Spleen (tissue), 11 donors: ENCODE results near the gene GOLGA7B. TPM values are rescaled to one million over a fixed set of nuclear protein-coding genes. Genes with fewer than 3 reads are reported as not detected.

Experiments
- DNase-seq: peaks from one replicate; pipeline ENCODE4 v3.0.0-alpha.2; 2020
- H3K27ac ChIP-seq, 8 donors: fragments of 200-600 bp; sonication (generic) in 7 of 8; 1 replicate in 4 of 8; 2 replicates in 4 of 8; pipeline versions ENCODE4 v1.5.0 to v1.8.0; 2016 to 2021; ENCODE audit warnings: inconsistent platforms in 4 of 8, mild to moderate bottlenecking in 4 of 8, moderate library complexity in 1 of 8
- H3K27me3 ChIP-seq, 7 donors: fragments of 200-600 bp; sonication (generic) in 6 of 7; replicated peaks in 1 of 7; 1 replicate in 4 of 7; 2 replicates in 3 of 7; pipeline versions ENCODE4 v1.5.0 to v1.8.0; 2016 to 2021; ENCODE audit warnings: inconsistent platforms in 3 of 7, mild to moderate bottlenecking in 1 of 7
- H3K36me3 ChIP-seq, 6 donors: fragments of 200-600 bp; sonication (generic) in 5 of 6; 1 replicate in 4 of 6; 2 replicates in 2 of 6; pipeline versions ENCODE4 v1.5.0 to v1.8.0; 2016 to 2021; ENCODE audit warnings: inconsistent platforms in 2 of 6
- H3K4me1 ChIP-seq, 6 donors: fragments of 200-600 bp; sonication (generic) in 5 of 6; 1 replicate in 3 of 6; 2 replicates in 3 of 6; pipeline versions ENCODE4 v1.5.0 to v1.8.0; 2016 to 2021; ENCODE audit warnings: inconsistent platforms in 3 of 6
- H3K4me3 ChIP-seq, 8 donors: fragments of 200-600 bp; sonication (generic) in 7 of 8; 1 replicate in 4 of 8; 2 replicates in 4 of 8; pipeline versions ENCODE4 v1.5.0 to v1.8.0; 2016 to 2021; ENCODE audit warnings: inconsistent platforms in 4 of 8, mild to moderate bottlenecking in 4 of 8, moderate library complexity in 2 of 8
- H3K9me3 ChIP-seq, 8 donors: fragments of 200-600 bp; sonication (generic) in 7 of 8; 1 replicate in 4 of 8; 2 replicates in 4 of 8; pipeline versions ENCODE4 v1.5.0 to v1.8.0; 2016 to 2021; ENCODE audit warnings: inconsistent platforms in 4 of 8
- CTCF ChIP-seq, 11 experiments: fragments of 200-600 bp in 7 of 11; fragments of 450-650 bp in 4 of 11; sonication (generic) in 4 of 11; IDR thresholded peaks in 8 of 11; conservative IDR thresholded peaks in 3 of 11; 1 replicate in 7 of 11; 2 replicates in 4 of 11; pipeline versions ENCODE4 v1.4.0 to v1.8.0; 2016 to 2021; ENCODE audit warnings: antibody characterized with exemption in 11 of 11, inconsistent platforms in 4 of 11, mild to moderate bottlenecking in 1 of 11
- POLR2A ChIP-seq, 3 donors: fragments of 450-650 bp; IDR thresholded peaks; one replicate each; pipeline ENCODE4 v1.5.1; 2017; ENCODE audit warnings: antibody characterized with exemption in 3 of 3, mild to moderate bottlenecking in 1 of 3
- POLR2AphosphoS5 ChIP-seq, 3 donors: sonication (generic); formaldehyde crosslinking; IDR thresholded peaks; one replicate each; pipeline ENCODE4 v1.5.1; 2017; ENCODE audit warnings: antibody characterized with exemption in 3 of 3
- WGBS, 5 donors: extraction: QIAGEN DNeasy Blood & Tissue Kit in 3 of 5; methylation state at CpG; one replicate each; pipeline versions ENCODE4 v1.1.5 to v1.1.7; 2013 to 2018; 5-methylcytosine and 5-hydroxymethylcytosine counted together
- intact Hi-C: fragments of 100-400 bp; cut with DNase I; formaldehyde crosslinking; loops from one replicate; pipeline ENCODE4 v1.15.0; 2023; ENCODE audit warnings: low total_unique reads
- polyA plus RNA-seq, 3 donors: library from polyadenylated mRNA; stranded (reverse); fragments of 200-250 nt; gene quantifications; one replicate each; pipeline ENCODE4 v1.2.1, GENCODE V29; 2013
- total RNA-seq, 7 donors: library from RNA; depleted of rRNA in 3 of 7; stranded (reverse); fragments of >200 nt in 3 of 7; fragmentation: NEBNext Ultra II Directional in 4 of 7; extraction: Animal tissue kit (Norgen Biotek cat#: 25700) in 4 of 7; gene quantifications; one replicate each; pipeline versions ENCODE4 v1.1.0 to v1.2.1, GENCODE V29; 2016 to 2021
- donor health status: healthy with polysubstance abuse.
- donor health status: DM: no; HTN: no; CAD: no; lungs with moderate emphysema.
- donor health status: DM: no; HTN: no; CAD: no.
- donor health status: Bipolar disorder and iron deficiency.
- donor health status: healthy.
- donor health status: DM: no; HTN: no; CAD: no.
- donor health status: DM: yes; HTN: yes; CAD: no.

Gene GOLGA7B
- total and polyA plus RNA-seq, 10 donors, result 0.27 to 1.0 (median 0.52) TPM

- Histone ChIP-seq H3K27ac (no peak overlapping the region), H3K27me3 (peaks cover 0 to 42% (median 0%) of the 10 kb centered on the region in 7 donors)
- intact Hi-C loops, result no loop called here
Observed at GRCh38 chr10:97861924-97862323, 12.3 kb downstream of the GOLGA7B start.

GRCh38 chr10:97863808-97864207 lies 14.2 kb downstream of the GOLGA7B start:
- WGBS, 5 donors, result 85 to 93% (median 86%) methylated on average over 10 to 11 of the region's 11 CpGs
- peak; percentile 56 for DNase-seq
- no peak overlapping the region for H3K27ac ChIP-seq
- no peaks in the 10 kb centered on the region for H3K9me3 ChIP-seq
- no peak overlapping the region for H3K4me3 ChIP-seq
- TF ChIP-seq POLR2A (IDR thresholded peaks at IDR 0.05) (no peak), CTCF (IDR thresholded peaks at IDR 0.05 in 8 of 11, conservative IDR thresholded peaks at IDR 0.05 in 3 of 11) (no peak), POLR2AphosphoS5 (IDR thresholded peaks at IDR 0.05) (no peak)
- intact Hi-C loops, result no loop called here
- H3K27me3 ChIP-seq, result peaks cover 0 to 35% (median 0%) of the 10 kb centered on the region in 7 donors
- no peaks in the 10 kb centered on the region for H3K36me3 ChIP-seq
- H3K4me1 ChIP-seq, result peaks cover 0 to 5% (median 1%) of the 10 kb centered on the region in 6 donors

More at GRCh38 chr10:97861924-97862323, 12.3 kb downstream of the GOLGA7B start:
- 26 to 66% (median 45%) methylated on average over 1 of the region's 1 CpG for WGBS, 5 donors
- Histone ChIP-seq H3K4me1 (no peaks in the 10 kb centered on the region), H3K9me3 (no peaks in the 10 kb centered on the region), H3K4me3 (no peak overlapping the region), H3K36me3 (no peaks in the 10 kb centered on the region)
- TF ChIP-seq POLR2AphosphoS5 (IDR thresholded peaks at IDR 0.05) (no peak), POLR2A (IDR thresholded peaks at IDR 0.05) (no peak), CTCF (IDR thresholded peaks at IDR 0.05 in 8 of 11, conservative IDR thresholded peaks at IDR 0.05 in 3 of 11) (no peak)
- no peak for DNase-seq

GRCh38 chr10:97865488-97865887 lies 15.8 kb downstream of the GOLGA7B start:
- Histone ChIP-seq H3K27me3 (peaks cover 0 to 51% (median 0%) of the 10 kb centered on the region in 7 donors), H3K4me3 (no peak overlapping the region), H3K9me3 (no peaks in the 10 kb centered on the region), H3K27ac (no peak overlapping the region), H3K4me1 (peaks cover 8 to 16% (median 11%) of the 10 kb centered on the region in 6 donors), H3K36me3 (no peaks in the 10 kb centered on the region)
- TF ChIP-seq CTCF (IDR thresholded peaks at IDR 0.05 in 8 of 11, conservative IDR thresholded peaks at IDR 0.05 in 3 of 11) (no peak), POLR2A (IDR thresholded peaks at IDR 0.05) (no peak), POLR2AphosphoS5 (IDR thresholded peaks at IDR 0.05) (no peak)
- WGBS, 5 donors, result 67 to 77% (median 75%) methylated on average over 16 to 18 of the region's 18 CpGs
- intact Hi-C loops, result no loop called here
- peak; percentile 61 for DNase-seq

GRCh38 chr10:97866524-97867219 lies 17.0 kb downstream of the GOLGA7B start:
- H3K9me3 ChIP-seq, result no peaks in the 10 kb centered on the region
- TF ChIP-seq POLR2A (IDR thresholded peaks at IDR 0.05) (no peak), CTCF (IDR thresholded peaks at IDR 0.05 in 8 of 11, conservative IDR thresholded peaks at IDR 0.05 in 3 of 11) (no peak), POLR2AphosphoS5 (IDR thresholded peaks at IDR 0.05) (no peak)
- H3K36me3 ChIP-seq, result no peaks in the 10 kb centered on the region
- peak; percentile 39 for DNase-seq
- H3K27ac ChIP-seq, result no peak overlapping the region
- peaks cover 0 to 56% (median 0%) of the 10 kb centered on the region in 7 donors for H3K27me3 ChIP-seq
- no peak overlapping the region for H3K4me3 ChIP-seq
- 88 to 95% (median 92%) methylated on average over 10 of the region's 10 CpGs for WGBS, 5 donors
- intact Hi-C loops, result no loop called here
- peaks cover 8 to 16% (median 11%) of the 10 kb centered on the region in 6 donors for H3K4me1 ChIP-seq
